ENCODE results near the gene MLLT10.
"Not testable (repeated sequence)": the region's sequence is repeated elsewhere in the genome, so short reads cannot be mapped to it uniquely, and the experiment has no call there.

MLLT10 gene

GRCh38 chr10:21600804-21601433, 66.9 kb downstream of the MLLT10 start:
- Histone ChIP-seq H3K36me3 (ENCODE audit: control insufficient read depth, insufficient read depth, low read length) (peaks cover under 1% of the 10 kb centered on the region; the same call in 1 of the 2 replicates), H3K4me1 (ENCODE audit: control insufficient read depth, insufficient read depth, low read length) (no peaks in the 10 kb centered on the region), H3K9me3 (ENCODE audit: control insufficient read depth, insufficient read depth, low read depth, low read length) (no peaks in the 10 kb centered on the region), H3K27ac (ENCODE audit: low read depth, low read length) (no peak overlapping the region), H3K4me3 (ENCODE audit: low read depth, low read length) (no peak overlapping the region), H3K27me3 (ENCODE audit: control insufficient read depth, insufficient read depth, low read length) (no peaks in the 10 kb centered on the region), H3K9ac (ENCODE audit: low read length) (no peak overlapping the region)

- no peaks in the 10 kb centered on the region for H3K27me3 ChIP-seq (ENCODE audit: control insufficient read depth, insufficient read depth, low read length)
- no peak overlapping the region for H3K4me3 ChIP-seq (ENCODE audit: low read depth, low read length)
- peaks cover 13% of the 10 kb centered on the region for H3K36me3 ChIP-seq (ENCODE audit: control insufficient read depth, insufficient read depth, low read length)
- no peak overlapping the region for H3K27ac ChIP-seq (ENCODE audit: low read depth, low read length)
- no peak overlapping the region for H3K9ac ChIP-seq (ENCODE audit: low read length)
- peaks cover under 1% of the 10 kb centered on the region; the same call in 1 of the 2 replicates for H3K9me3 ChIP-seq (ENCODE audit: control insufficient read depth, insufficient read depth, low read depth, low read length)
- H3K4me1 ChIP-seq (ENCODE audit: control insufficient read depth, insufficient read depth, low read length): no peaks in the 10 kb centered on the region
Observed at GRCh38 chr10:21602313-21602712, 68.3 kb downstream of the MLLT10 start.

- Histone ChIP-seq H3K27me3 (ENCODE audit: control insufficient read depth, insufficient read depth, low read length) (no peaks in the 10 kb centered on the region), H3K27ac (ENCODE audit: low read depth, low read length) (no peak overlapping the region), H3K9me3 (ENCODE audit: control insufficient read depth, insufficient read depth, low read depth, low read length) (peaks cover 6% of the 10 kb centered on the region; the same call in 1 of the 2 replicates), H3K9ac (ENCODE audit: low read length) (no peak overlapping the region), H3K4me3 (ENCODE audit: low read depth, low read length) (no peak overlapping the region), H3K36me3 (ENCODE audit: control insufficient read depth, insufficient read depth, low read length) (peaks cover 21% of the 10 kb centered on the region), H3K4me1 (ENCODE audit: control insufficient read depth, insufficient read depth, low read length) (no peaks in the 10 kb centered on the region)
Observed at GRCh38 chr10:21603721-21604120, 69.7 kb downstream of the MLLT10 start.

GRCh38 chr10:21604651-21605050, 70.6 kb downstream of the MLLT10 start:
- Histone ChIP-seq H3K4me3 (ENCODE audit: low read depth, low read length) (no peak overlapping the region), H3K9me3 (ENCODE audit: control insufficient read depth, insufficient read depth, low read depth, low read length) (peaks cover 6% of the 10 kb centered on the region; the same call in 1 of the 2 replicates), H3K27ac (ENCODE audit: low read depth, low read length) (no peak overlapping the region), H3K27me3 (ENCODE audit: control insufficient read depth, insufficient read depth, low read length) (no peaks in the 10 kb centered on the region), H3K4me1 (ENCODE audit: control insufficient read depth, insufficient read depth, low read length) (no peaks in the 10 kb centered on the region), H3K9ac (ENCODE audit: low read length) (no peak overlapping the region), H3K36me3 (ENCODE audit: control insufficient read depth, insufficient read depth, low read length) (peaks cover 25% of the 10 kb centered on the region)

- H3K27me3 ChIP-seq (ENCODE audit: control insufficient read depth, insufficient read depth, low read length): no peaks in the 10 kb centered on the region
- H3K9ac ChIP-seq (ENCODE audit: low read length): no peak overlapping the region
- H3K4me1 ChIP-seq (ENCODE audit: control insufficient read depth, insufficient read depth, low read length): no peaks in the 10 kb centered on the region; the same call in 1 of the 2 replicates
- no peak overlapping the region for H3K27ac ChIP-seq (ENCODE audit: low read depth, low read length)
- peaks cover 6% of the 10 kb centered on the region; the same call in 1 of the 2 replicates for H3K9me3 ChIP-seq (ENCODE audit: control insufficient read depth, insufficient read depth, low read depth, low read length)
- peaks cover 25% of the 10 kb centered on the region for H3K36me3 ChIP-seq (ENCODE audit: control insufficient read depth, insufficient read depth, low read length)
- H3K4me3 ChIP-seq (ENCODE audit: low read depth, low read length): no peak overlapping the region
Observed at GRCh38 chr10:21607907-21608306, 73.9 kb downstream of the MLLT10 start.

- H3K36me3 ChIP-seq (ENCODE audit: control insufficient read depth, insufficient read depth, low read length): peaks cover 5% of the 10 kb centered on the region; the same call in 1 of the 2 replicates
- no peak overlapping the region for H3K4me3 ChIP-seq (ENCODE audit: low read depth, low read length)
- H3K4me1 ChIP-seq (ENCODE audit: control insufficient read depth, insufficient read depth, low read length): no peaks in the 10 kb centered on the region; the same call in 1 of the 2 replicates
- H3K9me3 ChIP-seq (ENCODE audit: control insufficient read depth, insufficient read depth, low read depth, low read length): no peaks in the 10 kb centered on the region
- no peak overlapping the region for H3K9ac ChIP-seq (ENCODE audit: low read length)
- no peak overlapping the region for H3K27ac ChIP-seq (ENCODE audit: low read depth, low read length)
- H3K27me3 ChIP-seq (ENCODE audit: control insufficient read depth, insufficient read depth, low read length): no peaks in the 10 kb centered on the region
Observed at GRCh38 chr10:21614000-21614399, 80.0 kb downstream of the MLLT10 start.

- peaks cover 3% of the 10 kb centered on the region; the same call in 1 of the 2 replicates for H3K36me3 ChIP-seq (ENCODE audit: control insufficient read depth, insufficient read depth, low read length)
- no peak overlapping the region for H3K4me3 ChIP-seq (ENCODE audit: low read depth, low read length)
- no peaks in the 10 kb centered on the region for H3K27me3 ChIP-seq (ENCODE audit: control insufficient read depth, insufficient read depth, low read length)
- H3K9ac ChIP-seq (ENCODE audit: low read length): no peak overlapping the region
- H3K9me3 ChIP-seq (ENCODE audit: control insufficient read depth, insufficient read depth, low read depth, low read length): no peaks in the 10 kb centered on the region
- H3K27ac ChIP-seq (ENCODE audit: low read depth, low read length): no peak overlapping the region
- no peaks in the 10 kb centered on the region; the same call in 1 of the 2 replicates for H3K4me1 ChIP-seq (ENCODE audit: control insufficient read depth, insufficient read depth, low read length)
Observed at GRCh38 chr10:21617267-21617666, 83.2 kb downstream of the MLLT10 start.

GRCh38 chr10:21623291-21623690, 89.3 kb downstream of the MLLT10 start:
- Histone ChIP-seq H3K27ac (ENCODE audit: low read depth, low read length) (no peak overlapping the region), H3K36me3 (ENCODE audit: control insufficient read depth, insufficient read depth, low read length) (peaks cover 22% of the 10 kb centered on the region), H3K9ac (ENCODE audit: low read length) (no peak overlapping the region), H3K4me3 (ENCODE audit: low read depth, low read length) (no peak overlapping the region), H3K27me3 (ENCODE audit: control insufficient read depth, insufficient read depth, low read length) (no peaks in the 10 kb centered on the region), H3K9me3 (ENCODE audit: control insufficient read depth, insufficient read depth, low read depth, low read length) (no peaks in the 10 kb centered on the region), H3K4me1 (ENCODE audit: control insufficient read depth, insufficient read depth, low read length) (no peaks in the 10 kb centered on the region)

GRCh38 chr10:21624421-21624820, 90.4 kb downstream of the MLLT10 start:
- not testable (repeated sequence) for H3K4me3 ChIP-seq (ENCODE audit: low read depth, low read length); H3K4me1 ChIP-seq (ENCODE audit: control insufficient read depth, insufficient read depth, low read length); H3K9me3 ChIP-seq (ENCODE audit: control insufficient read depth, insufficient read depth, low read depth, low read length); H3K9ac ChIP-seq (ENCODE audit: low read length); H3K27me3 ChIP-seq (ENCODE audit: control insufficient read depth, insufficient read depth, low read length); H3K27ac ChIP-seq (ENCODE audit: low read depth, low read length)
- H3K36me3 ChIP-seq (ENCODE audit: control insufficient read depth, insufficient read depth, low read length): peaks cover 20% of the 10 kb centered on the region

GRCh38 chr10:21624951-21625350, 90.9 kb downstream of the MLLT10 start:
- no peaks in the 10 kb centered on the region for H3K4me1 ChIP-seq (ENCODE audit: control insufficient read depth, insufficient read depth, low read length)
- H3K4me3 ChIP-seq (ENCODE audit: low read depth, low read length): no peak overlapping the region
- H3K36me3 ChIP-seq (ENCODE audit: control insufficient read depth, insufficient read depth, low read length): peaks cover 20% of the 10 kb centered on the region
- H3K27ac ChIP-seq (ENCODE audit: low read depth, low read length): no peak overlapping the region
- no peaks in the 10 kb centered on the region for H3K27me3 ChIP-seq (ENCODE audit: control insufficient read depth, insufficient read depth, low read length)
- no peaks in the 10 kb centered on the region for H3K9me3 ChIP-seq (ENCODE audit: control insufficient read depth, insufficient read depth, low read depth, low read length)
- H3K9ac ChIP-seq (ENCODE audit: low read length): no peak overlapping the region

- Histone ChIP-seq H3K4me1 (ENCODE audit: control insufficient read depth, insufficient read depth, low read length) (no peaks in the 10 kb centered on the region), H3K27me3 (ENCODE audit: control insufficient read depth, insufficient read depth, low read length) (no peaks in the 10 kb centered on the region), H3K9me3 (ENCODE audit: control insufficient read depth, insufficient read depth, low read depth, low read length) (no peaks in the 10 kb centered on the region), H3K4me3 (ENCODE audit: low read depth, low read length) (no peak overlapping the region), H3K27ac (ENCODE audit: low read depth, low read length) (no peak overlapping the region), H3K36me3 (ENCODE audit: control insufficient read depth, insufficient read depth, low read length) (peaks cover 23% of the 10 kb centered on the region), H3K9ac (ENCODE audit: low read length) (no peak overlapping the region)
Observed at GRCh38 chr10:21625623-21626229, 91.7 kb downstream of the MLLT10 start.
